NCI-H446 (cell line): ENCODE data around the gene ADAM8.

Experiments used
- DNase-seq, 2 experiments: peaks; one replicate each; lab custom pipeline; 2025; lab: John Stamatoyannopoulos, UW

ADAM8 gene

DNA sequence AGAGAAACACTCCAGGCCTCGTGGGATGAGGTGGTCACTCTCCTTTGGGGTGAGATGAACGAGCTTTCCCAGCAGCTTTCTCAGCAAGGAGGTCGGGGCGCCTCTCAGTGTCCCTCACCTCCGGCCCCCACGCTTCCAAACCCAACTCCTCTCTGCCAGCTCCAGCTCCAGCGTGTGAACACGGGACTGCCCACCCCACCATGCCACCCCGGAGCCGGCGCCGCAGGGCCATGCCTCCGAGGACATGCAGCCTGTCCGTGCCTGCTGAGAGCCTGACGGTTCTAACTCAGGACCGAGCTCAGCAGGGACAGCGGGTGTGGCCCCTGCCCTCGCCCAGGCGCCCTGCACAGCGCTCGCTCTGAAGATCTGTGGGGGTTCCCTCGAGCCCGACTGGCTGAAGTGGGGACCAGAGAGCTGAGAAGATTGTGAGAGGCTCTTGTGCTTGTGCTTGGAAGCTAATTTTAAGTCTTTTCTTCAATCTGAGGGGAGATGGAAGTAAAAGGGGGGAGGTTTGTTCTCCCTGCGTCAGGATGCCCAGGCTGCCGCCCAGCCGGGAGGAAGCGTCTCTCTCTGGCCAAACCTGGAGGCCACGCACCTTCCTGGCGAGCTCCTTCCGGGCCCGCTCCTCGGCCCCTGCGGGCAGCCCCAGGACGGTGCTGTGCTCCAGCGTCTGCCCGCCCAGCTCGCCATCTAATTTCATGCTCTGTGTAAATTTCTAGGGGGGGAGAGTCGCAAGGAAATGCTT is 5.1 kb upstream of the ADAM8 start:
- DNase-seq, result no peak

DNA sequence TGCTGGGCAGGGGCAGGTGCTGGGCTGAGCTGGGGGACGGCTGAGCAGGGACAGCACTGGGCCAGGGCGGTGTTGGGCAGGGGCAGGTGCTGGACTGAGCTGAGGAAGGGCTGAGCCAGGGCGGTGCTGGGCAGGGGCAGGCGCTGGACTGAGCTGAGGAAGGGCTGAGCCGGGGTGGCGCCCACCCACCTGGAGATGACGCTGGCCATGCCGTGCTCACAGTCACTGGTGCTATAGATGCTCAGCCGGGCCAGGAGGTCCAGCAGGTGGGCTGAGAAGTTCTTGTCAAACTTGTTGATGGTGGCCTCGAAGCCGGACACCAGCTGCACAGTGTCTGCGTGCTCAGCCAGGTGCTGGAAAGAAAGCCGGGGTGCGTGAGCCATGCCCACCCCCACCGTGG is 4.4 kb upstream of the ADAM8 start:
- DNase-seq, result no peak

DNA sequence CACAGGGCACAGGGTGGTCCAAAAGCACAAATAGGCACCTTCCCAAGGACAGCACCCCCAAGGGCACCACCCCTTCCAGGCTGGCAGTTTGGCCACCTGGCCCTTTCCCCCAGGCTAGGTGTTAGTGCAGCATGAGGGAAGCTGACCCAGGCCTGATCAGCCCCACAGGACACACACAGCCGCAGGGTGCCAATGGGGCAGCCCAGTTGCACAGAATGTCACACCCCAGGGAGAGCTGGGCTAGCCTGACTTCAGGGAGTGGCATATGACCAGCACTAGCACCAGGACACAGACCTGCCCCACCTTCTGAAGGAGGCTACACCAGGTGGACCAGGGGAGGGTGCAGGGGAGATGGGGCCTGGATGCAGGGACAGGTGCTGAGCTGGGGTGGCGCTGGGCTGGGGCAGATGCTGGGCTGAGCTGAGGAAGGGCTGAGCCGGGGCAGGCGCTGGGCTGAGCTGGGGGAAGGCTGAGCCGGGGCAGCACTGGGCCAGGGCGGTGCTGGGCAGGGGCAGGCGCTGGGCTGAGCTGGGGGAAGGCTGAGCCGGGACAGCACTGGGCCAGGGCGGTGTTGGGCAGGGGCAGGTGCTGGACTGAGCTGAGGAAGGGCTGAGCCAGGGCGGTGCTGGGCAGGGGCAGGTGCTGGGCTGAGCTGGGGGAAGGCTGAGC is 3.9 kb upstream of the ADAM8 start:
- DNase-seq, result no peak

DNA sequence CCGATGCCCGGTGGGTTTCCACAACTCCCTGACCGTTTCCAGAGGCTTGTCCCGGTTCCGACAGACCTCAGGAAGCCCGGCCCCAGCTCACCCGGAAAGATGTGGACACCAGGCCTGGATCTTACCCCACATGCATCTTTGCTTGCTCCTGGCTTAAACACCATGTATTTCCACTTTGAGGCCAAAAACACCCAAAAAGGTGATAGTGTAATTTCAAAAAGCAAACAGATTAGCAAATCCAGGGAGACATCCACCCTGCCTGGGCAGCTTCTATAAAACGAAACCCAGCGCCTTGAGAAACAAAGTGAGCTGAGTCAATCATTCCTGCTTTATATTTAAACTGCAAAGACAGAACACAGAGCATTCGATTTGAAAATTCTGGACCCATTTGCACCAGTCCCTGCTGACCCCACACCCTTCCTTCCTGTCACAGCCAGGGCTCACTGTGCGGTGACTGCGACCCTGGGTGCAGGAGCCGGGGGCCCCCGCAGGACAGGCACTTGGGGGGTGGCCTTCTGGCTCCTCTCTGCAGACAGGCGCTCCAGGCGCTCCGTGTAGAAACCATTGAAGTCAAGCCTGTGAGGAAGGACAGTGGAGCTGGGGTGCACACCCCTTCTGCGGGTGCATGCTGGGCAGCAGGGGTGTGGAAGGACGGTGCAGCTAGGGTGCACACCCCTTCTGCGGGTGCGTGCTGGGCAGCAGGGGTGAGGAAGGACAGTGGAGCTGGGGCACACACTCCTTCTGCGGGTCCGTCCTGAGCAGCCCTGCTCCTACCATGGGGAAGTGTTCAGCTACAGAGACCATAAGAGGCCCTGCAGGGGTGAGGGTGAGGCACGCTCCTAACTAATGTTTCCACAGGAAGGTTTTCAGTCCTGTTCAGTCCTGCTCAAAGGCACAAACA is 2.9 kb upstream of the ADAM8 start:
- no peak for DNase-seq

DNA sequence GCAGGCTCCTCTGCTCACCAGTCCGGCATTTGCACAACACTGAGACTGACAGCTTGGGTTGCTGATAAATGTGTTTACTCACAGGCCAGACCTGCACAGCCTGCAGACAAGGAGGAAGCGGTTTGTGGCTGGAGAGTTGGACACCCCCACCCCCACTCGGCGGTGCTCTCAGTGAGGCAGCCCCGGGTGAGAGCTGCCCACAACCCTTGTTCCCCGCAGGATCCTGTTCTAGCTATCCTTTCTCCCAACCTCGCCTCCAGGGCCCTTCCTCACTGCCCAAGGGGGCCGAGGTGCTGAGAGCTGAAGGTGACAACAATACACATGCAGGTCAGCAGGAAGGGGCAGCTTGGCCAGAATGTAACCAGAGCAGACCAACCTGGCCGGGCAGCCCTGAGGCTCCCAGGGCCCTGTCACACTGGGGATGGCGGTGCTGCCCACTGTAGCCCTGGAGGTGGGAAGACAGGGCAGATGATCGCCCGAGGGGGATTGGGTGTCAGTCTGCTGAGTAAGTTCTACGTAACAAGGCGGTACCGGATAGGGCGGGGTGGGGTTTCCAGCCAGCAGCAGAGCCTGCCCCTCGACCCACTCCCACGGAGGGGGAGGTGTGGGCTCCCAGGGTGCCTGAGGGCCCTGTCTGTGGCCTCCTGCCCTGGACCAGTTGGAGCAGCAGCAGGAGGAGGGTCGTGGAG is 2.1 kb upstream of the ADAM8 start:
- DNase-seq, result no peak

DNA sequence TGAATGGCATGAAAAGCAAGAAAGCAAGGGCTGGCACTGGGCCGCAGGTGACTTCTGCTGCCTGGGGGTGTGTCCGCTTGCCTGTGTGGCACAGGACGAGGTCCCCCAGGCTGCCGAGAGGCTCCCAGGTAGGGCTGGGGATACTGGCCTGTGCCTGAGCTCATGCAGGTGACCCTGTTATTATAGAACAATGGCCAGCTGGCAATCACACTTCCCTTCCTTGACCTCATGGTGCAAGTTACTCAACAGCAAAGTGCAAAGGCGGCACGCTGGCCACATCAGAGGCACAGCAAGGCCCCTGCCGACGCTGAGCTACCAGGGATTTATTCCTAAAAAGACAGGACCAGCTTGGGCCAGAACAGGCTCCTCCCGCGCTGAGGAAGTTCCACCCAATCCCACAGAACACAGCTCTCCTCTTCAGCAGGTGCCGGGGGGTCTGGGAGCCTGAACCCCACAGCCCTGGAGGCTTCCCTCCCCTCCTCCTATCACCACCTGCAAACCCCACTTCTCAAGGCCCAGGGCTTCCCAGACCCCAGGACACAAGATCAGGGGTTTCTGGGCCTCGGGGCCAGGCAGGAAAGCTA is 1.4 kb upstream of the ADAM8 start:
- no peak for DNase-seq

DNA sequence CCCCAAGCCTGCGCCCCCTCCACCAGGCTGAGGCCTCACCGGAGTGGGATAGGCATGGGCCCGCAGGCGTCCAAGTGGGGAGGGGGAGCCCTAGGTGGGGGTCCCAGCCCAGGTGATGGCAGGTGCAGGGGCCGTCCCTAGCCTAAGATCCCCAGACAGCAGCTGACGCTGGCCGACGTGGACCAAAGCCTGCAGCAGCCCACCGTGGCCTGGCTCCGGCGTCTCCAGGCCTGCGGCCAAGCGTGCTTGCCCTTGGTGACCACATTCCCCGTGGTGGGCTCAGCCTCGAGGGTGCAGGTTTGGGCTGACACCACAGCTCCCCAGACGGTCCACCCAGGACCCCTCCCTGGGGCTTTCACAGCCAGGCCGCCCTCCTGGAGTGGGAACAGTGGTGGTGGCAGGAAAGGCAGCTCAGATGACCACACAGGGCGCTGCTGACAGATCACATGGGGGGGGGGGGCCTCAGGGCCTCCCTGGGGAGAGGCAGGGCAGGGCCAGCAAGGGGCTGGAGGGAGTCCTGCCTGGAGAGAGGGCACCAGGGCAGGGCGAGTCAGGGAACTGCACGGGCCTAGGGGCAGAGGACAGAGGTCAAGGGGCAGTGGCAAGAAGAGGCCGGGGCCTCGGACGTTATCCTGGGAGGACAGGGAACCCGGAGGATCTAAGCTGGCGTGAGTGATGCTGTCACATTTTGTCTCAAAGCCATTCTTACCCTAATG is 767 bp upstream of the ADAM8 start:
- DNase-seq, result no peak

DNA sequence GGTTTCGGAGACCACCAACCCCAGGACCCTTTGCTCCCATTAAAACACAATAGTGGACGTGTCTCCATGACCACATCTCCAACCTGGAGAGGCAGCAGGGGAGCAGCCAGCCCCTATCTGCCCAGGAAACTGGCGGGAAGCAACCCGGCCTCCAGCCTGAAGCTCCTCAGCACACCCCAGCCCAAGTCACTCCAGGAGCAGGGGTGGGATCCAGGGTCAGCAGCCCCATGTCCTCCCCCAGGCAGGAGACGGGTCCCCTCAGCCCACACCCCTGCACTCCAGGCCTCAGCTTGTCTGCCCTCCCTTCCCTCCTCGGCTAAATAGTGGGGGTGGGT is 601 bp downstream of the ADAM8 start:
- no peak for DNase-seq

DNA sequence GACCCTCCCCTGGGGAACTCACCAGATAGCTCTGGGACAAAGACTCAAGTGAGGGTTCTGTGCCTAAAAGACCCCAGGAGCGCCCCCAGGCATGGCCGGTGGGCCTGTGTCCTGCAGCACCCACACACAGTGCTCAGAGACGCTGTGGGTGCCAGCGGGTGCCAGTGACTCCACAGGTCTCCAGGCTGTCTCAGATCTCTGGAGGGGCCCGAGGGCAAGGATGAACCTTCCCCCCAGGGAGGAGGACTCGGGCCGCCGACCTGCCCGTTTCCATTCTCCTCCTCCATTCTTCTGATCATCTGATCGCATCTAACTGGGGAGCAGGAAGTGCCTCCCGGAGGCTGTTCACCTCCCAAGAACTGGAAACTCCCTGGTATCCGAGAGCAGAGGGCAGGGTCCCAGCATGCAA is 980 bp downstream of the ADAM8 start:
- DNase-seq, result no peak

DNA sequence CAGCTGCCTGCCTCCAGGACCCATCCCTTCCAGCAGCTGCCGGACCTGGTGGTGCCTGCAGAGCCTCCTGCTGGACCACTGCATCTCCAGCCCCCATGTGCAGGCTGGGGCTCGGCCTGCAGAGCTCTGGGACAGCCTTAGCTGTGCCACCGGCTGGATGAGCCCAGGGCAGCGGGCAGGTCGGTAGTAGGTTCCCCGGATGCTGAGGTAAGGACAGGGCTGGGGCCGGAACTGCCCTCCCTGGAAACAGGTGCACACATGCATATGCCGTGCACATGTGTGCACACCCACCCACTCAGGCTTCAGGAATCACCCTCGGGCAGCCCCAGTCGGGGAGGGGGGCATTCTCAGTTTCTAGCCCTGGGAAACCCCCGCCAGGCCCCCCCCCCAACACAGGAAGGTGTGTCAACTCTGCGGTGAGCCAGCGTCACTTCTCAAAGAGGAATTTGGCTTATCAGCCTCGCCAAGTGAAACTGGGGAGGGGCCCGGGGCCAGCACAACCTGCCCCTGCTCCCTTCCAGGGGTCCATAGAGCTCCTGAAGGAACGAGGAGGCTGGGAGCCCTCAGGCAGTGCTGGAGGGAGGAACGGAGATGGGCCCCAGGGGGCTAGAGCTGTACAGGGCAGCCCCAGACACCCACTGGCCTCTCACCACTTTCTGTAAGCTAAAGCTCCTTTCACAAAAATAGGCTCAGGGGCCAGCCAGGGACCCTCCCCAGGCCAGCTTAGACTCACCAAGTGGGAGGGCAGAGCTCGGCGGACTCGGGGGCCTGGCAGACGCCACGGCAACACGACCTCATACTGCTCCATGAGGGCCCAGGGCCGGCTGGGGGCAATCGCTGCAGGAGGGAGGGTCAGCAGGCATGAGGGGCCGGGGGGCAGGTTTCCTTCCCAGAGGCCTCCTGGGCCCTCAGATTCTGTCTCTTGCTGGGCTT is 1.7 kb downstream of the ADAM8 start:
- DNase-seq, result no peak

DNA sequence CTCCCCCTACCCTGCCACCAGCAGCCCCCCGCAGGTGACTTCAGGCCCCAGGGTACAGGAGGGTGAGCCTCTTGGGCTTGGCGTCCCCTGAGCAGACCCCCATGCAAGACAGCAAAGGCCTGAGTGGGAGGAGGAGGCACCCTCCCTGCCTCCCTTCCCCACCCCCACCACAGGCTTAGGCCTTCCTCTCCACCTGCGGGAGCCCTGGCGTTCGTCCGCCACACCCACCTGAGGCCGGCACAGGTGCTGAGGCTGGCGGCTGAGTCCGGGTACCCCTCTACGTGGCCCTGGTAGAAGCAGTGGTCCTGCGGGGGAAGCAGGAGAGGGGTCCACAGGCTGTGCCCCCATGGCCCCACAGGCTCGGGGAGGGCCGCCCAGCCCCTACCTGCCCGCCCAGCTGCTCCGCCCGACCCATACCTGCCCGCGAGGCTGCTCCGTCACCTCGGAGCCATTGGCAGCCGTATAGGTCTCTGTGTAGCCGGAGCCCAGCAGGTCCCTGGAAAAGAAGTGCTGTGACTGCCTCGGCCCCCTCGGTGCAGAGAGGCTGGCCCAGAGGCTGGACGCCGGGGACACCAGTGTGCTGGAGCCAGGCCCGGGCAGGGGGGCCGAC is 3.0 kb downstream of the ADAM8 start:
- no peak for DNase-seq

DNA sequence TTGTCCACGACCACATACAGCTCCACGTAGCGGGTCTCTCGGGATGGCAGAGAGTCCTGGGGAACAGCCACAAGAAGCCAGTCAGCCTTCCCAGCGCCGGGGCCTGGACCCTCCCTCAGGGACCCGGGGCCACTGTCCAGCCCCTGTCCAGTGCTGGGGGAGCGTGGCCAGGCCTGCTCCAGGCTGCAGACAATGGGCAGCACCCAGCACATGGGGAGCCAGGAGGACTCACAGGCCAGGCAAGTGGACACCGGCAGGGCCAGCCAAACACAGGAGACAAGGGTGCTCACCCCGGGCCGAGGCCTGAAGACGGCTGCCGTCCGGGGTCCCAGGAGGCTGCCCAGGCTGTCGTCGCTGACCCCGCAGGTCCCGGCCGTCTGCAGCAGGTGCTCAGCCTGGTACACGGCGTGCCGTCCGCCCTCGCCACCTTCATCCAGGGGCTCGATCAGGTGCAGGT is 3.7 kb downstream of the ADAM8 start:
- no peak for DNase-seq

DNA sequence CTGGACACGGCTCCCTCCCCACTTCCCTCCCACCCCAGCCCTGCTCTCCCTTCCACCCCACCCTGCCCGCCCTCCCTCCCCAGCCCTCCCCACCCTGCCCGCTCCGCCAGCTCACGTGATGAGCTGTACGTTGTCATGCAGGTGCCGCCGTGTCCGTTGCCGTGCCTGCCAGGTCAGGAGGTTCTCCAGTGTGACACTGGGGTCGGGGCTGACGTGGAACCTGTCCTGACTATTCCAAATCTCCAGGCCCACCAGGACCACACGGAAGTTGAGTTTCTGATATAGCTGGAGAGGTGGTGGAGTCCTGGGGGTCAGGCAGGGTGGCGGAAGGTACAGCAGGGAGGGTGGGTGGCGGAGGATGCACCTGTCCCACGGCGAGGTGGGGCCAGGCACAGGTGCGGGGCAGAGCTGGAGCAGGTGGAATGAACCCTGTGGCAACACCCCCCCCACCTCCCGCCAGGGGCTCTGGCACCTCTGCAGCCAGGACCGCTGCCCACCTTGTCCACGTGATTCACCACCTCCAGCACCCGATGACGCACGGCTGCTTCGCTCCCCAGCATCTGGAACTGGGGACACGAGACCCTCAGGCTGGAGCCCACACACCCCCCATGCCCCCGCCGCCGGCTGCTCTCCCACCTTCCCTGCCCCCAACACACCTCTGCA is 4.2 kb downstream of the ADAM8 start:
- no peak for DNase-seq

DNA sequence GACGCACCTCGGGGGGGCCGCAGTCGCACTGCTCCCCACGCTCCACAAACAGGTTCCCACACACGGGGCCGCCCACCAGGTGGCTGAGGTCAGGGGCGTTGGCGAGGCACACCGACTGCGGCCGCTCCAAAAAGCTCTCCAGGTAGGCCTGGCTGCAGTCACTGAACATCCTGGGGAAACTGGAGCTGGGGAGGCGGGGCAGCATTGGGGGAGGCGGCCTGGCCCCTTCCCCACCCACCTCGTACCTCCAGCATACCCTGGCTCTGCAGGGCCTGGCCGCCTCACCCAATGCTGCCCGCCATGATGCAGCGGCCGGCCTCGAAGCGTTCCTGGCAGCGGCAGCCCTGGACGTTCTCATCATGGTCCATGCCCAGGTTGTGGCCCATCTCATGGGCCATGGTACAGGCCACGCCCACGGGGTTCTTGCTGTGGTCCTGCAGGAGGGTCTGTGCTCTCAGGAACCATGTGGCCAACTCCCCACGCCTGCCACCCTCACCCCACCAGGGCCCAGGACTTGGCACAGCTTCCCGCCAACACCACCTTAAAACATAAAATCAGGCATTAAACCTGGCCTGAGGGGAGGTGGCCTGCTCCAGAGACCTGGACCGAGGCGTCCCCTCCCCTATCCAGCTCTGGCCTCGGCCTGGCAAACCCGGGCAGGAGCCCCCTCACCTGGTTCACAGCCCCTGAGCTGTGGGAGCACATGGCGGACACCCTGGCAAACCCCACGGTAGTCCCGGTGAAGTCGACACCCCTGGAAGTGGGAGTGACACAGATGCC is 5.0 kb downstream of the ADAM8 start:
- no peak for DNase-seq

DNA sequence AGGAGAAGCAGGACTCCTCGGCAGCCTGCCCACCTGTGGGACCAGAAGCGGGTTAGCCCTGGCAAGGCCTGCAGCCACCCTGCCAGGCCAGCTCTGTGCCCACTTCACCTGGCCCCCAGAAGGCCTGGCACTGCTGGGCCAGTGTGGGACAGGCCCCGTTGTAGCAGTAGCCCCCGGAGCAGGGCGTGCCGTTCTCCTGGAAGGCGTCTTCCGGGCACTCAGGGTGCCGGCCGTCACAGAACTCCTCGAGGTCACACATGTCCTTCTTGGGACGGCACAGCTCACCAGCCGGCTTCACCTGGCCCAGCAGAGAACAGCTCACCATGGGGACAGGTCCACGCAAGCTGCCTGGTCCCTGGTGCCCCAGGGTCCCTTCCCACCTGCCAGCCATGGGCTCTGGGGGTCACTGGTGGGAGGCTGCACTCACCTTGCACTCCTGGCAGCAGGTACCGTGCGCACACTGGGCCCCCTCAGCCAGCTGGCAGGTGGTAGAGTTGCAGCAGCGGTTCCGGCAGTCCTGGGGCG is 5.8 kb downstream of the ADAM8 start:
- no peak for DNase-seq

DNA sequence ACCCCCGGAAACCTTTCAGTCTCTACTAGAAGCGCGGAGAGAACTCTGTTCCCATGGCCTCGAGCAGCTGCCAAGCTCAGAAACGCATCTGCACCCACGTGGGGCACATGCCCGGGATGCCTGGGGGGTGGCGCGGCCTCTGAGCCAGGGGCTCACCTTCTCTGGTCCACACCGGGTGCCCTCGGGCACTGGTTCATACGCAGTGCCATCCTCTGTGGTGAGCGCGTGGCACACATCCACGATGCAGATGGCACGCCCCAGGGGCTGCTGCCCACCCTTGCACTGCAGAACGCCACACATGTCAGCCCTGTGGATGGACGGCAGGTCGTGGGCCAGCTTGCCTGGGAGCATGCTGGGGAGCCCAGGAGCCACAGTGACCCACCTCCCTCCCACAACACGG is 6.5 kb downstream of the ADAM8 start:
- no peak for DNase-seq

DNA sequence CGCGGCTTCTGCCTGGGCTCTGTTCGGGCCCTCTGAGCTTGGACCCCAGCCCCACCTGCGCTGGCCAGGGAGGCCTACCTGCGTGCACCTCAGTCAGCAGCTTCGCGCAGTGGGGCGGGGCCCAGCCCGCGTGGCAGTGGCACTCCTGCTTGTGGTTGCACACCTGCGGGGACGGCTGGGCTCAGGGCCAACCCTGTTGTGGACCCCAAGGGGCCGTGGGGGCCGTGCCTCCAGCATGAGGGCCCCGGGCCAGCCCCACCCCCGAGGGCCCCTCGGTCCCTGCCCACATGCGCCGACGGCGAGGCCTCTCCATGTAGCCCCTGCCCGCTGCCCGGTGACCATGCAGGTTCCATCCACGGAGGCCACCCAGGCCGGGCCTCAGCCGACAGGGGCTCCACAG is 7.3 kb downstream of the ADAM8 start:
- DNase-seq, result no peak

DNA sequence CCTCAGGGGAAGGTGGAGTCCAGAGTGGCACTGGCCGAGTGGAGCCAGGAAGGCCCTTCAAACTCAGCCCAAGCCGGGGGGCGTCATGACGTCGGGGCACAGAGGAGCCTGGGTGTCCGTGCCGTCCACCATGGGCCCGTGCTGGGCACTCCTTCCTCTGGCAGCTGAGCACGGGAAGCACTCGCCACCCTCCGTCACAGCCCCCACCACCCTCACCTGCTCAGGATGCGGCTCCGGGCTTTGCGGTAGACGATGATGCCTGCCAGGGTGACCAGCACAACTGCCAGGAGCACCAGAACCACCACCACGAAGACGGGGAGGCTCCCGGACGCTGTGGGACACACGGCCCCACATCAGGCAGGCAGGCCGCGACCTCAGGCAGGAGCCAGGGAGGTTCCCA is 8.1 kb downstream of the ADAM8 start:
- no peak for DNase-seq
